Mammary epithelial cell (primary cell): ENCODE measurements around the gene FAM107B.

ENCODE experiments used
- EZH2 ChIP-seq: IDR thresholded peaks from 2 replicates; pipeline ENCODE4 v1.6.1; 2012; ENCODE audit warnings: low read length, inconsistent platforms, borderline replicate concordance
- TF ChIP-seq, protein P1 (sequence below), 2 donors: IDR thresholded peaks in 1 of 2; conservative IDR thresholded peaks in 1 of 2; 2 replicates each; pipeline ENCODE4 v1.5.1; 2011 to 2012; ENCODE audit warnings: inconsistent platforms in 2 of 2, low read length in 2 of 2, mild to moderate bottlenecking in 2 of 2, control low read depth in 1 of 2, low read depth in 1 of 2; ENCODE audit not compliant: insufficient read depth in 1 of 2; ENCODE audit errors: extremely low read depth in 1 of 2

DNA sequence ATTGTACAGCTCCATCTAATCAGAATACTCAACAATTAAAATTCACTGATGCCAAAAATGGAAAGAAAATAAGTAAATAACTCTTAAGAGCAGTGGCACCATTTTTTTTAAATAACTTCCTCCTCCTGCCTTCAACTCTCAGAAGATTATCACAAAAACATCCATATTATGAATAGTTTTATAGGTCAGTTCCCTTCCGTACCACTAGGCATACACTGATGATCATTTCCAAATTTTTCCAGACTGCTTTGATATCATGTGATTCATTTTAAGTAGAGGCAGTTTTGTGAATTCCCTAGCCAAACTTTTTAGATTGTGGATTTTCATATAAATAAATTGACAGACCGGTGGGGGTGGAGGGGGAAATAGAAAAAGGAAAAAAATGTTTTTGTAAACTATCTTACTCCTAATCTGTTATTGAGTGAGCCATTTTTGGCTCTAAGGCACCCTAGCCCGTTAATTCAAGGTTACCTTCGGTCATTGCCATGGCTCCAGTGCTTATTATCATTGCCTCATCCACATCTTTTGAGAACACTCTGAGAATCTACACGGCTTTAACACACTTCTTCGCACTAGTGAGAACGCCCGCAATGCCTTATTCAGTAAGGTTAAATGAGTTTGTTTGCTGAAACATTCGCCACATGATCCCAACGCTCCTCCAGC lies 1.0 kb downstream of the FAM107B start:
- TF ChIP-seq, protein P1, sequence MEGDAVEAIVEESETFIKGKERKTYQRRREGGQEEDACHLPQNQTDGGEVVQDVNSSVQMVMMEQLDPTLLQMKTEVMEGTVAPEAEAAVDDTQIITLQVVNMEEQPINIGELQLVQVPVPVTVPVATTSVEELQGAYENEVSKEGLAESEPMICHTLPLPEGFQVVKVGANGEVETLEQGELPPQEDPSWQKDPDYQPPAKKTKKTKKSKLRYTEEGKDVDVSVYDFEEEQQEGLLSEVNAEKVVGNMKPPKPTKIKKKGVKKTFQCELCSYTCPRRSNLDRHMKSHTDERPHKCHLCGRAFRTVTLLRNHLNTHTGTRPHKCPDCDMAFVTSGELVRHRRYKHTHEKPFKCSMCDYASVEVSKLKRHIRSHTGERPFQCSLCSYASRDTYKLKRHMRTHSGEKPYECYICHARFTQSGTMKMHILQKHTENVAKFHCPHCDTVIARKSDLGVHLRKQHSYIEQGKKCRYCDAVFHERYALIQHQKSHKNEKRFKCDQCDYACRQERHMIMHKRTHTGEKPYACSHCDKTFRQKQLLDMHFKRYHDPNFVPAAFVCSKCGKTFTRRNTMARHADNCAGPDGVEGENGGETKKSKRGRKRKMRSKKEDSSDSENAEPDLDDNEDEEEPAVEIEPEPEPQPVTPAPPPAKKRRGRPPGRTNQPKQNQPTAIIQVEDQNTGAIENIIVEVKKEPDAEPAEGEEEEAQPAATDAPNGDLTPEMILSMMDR (conservative IDR thresholded peaks at IDR 0.05 in 1 of 2, IDR thresholded peaks at IDR 0.05 in 1 of 2; ENCODE audit: extremely low read depth in 1 of 2, insufficient read depth in 1 of 2, low read depth in 1 of 2, low read length in 2 of 2) = no peak
- TF ChIP-seq EZH2 = no peak
